ENCODE results near the gene JAGN1. TPM values are rescaled to one million over a fixed set of nuclear protein-coding genes. Genes with fewer than 3 reads are reported as not detected.
"Not testable (repeated sequence)": the region's sequence is repeated elsewhere in the genome, so short reads cannot be mapped to it uniquely, and the experiment has no call there.

JAGN1 gene
- total RNA-seq, 1 experiment from 2014 or later = 19.9 TPM

GRCh38 chr3:9891072-9891622 is 737 bp downstream of the JAGN1 start:
- in situ Hi-C loops (cut with HindIII; ENCODE audit: low pct_unique_long_range_greater_than_20kb, low sequenced_read_pairs) = no loop called here
- no peak for TF ChIP-seq CTCF (IDR thresholded peaks at IDR 0.05)
- TF ChIP-seq SIN3A (IDR thresholded peaks at IDR 0.05; ENCODE audit: borderline replicate concordance, insufficient read depth, low read depth, low read length) = no peak
- TF ChIP-seq REST (IDR thresholded peaks at IDR 0.05; ENCODE audit: insufficient read depth in 1 of 2, low read depth in 2 of 2, low read length in 1 of 2) = no peak
- no peak for TF ChIP-seq POLR2AphosphoS5 (IDR thresholded peaks at IDR 0.05; ENCODE audit: low read depth, low read length)
- no peak for TF ChIP-seq TCF7L2 (IDR thresholded peaks at IDR 0.05; ENCODE audit: low read depth, low read length)
- intact Hi-C loops (cut with micrococcal nuclease; ENCODE audit: unreplicated experiment) = no loop called here

GRCh38 chr3:9893739-9894138 is 3.3 kb downstream of the JAGN1 start:
- BruUV-seq (replicated peaks) = no TSS peak
- H3K36me3 ChIP-seq (ENCODE audit: control insufficient read depth, insufficient read depth, low read length) = peaks cover 8% of the 10 kb centered on the region; the same call in 1 of the 2 replicates
- TF ChIP-seq POLR2AphosphoS5 (IDR thresholded peaks at IDR 0.05; ENCODE audit: low read depth, low read length) (no peak), REST (IDR thresholded peaks at IDR 0.05; ENCODE audit: insufficient read depth in 1 of 2, low read depth in 2 of 2, low read length in 1 of 2) (no peak), TCF7L2 (IDR thresholded peaks at IDR 0.05; ENCODE audit: low read depth, low read length) (no peak)
- H3K4me3 ChIP-seq (ENCODE audit: low read depth in 2 of 2, low read length in 2 of 2) = no peak overlapping the region
- ATAC-seq (no peak), DNase-seq (ENCODE audit: low read depth, low spot score) (no peak)
- H3K9me3 ChIP-seq (ENCODE audit: control insufficient read depth, insufficient read depth, low read depth, low read length) = no peaks in the 10 kb centered on the region
- no peaks in the 10 kb centered on the region for H3K27me3 ChIP-seq (ENCODE audit: control insufficient read depth, insufficient read depth, low read length)
- peaks cover 5% of the 10 kb centered on the region for H3K4me1 ChIP-seq (ENCODE audit: control insufficient read depth, insufficient read depth, low read length)
- intact Hi-C loops (cut with micrococcal nuclease; ENCODE audit: unreplicated experiment) (no loop called here), in situ Hi-C loops (cut with HindIII; ENCODE audit: low pct_unique_long_range_greater_than_20kb, low sequenced_read_pairs) (no loop called here)
- no peak overlapping the region for H3K27ac ChIP-seq (ENCODE audit: low read length)
- CTCF ChIA-PET = no interaction called here
- POLR2A ChIA-PET = no interaction called here

More at GRCh38 chr3:9891072-9891622, 737 bp downstream of the JAGN1 start:
- no peaks in the 10 kb centered on the region for H3K9me3 ChIP-seq (ENCODE audit: control insufficient read depth, insufficient read depth, low read depth, low read length)
- DNase-seq (ENCODE audit: low read depth, low spot score) = no peak
- H3K4me1 ChIP-seq (ENCODE audit: control insufficient read depth, insufficient read depth, low read length) = peaks cover 3% of the 10 kb centered on the region; the same call in 1 of the 2 replicates
- H3K27me3 ChIP-seq (ENCODE audit: control insufficient read depth, insufficient read depth, low read length) = no peaks in the 10 kb centered on the region
- ChIA-PET CTCF (no interaction called here), POLR2A (interaction anchor here (0.7 kb wide), 1 partner anchor 25 kb away, joined by 3 read pairs; no protein-coding TSS in a partner anchor)
- ATAC-seq = no peak
- H3K4me3 ChIP-seq (ENCODE audit: low read depth in 2 of 2, low read length in 2 of 2) = peak overlapping the region; percentile 84 to 90
- H3K27ac ChIP-seq (ENCODE audit: low read length) = peak overlapping the region; percentile 94
- peaks cover 8% of the 10 kb centered on the region; the same call in 1 of the 2 replicates for H3K36me3 ChIP-seq (ENCODE audit: control insufficient read depth, insufficient read depth, low read length)
- TSS peak; percentile 81 for BruUV-seq (replicated peaks)

GRCh38 chr3:9895715-9896114 is 5.3 kb downstream of the JAGN1 start:
- DNase-seq (ENCODE audit: low read depth, low spot score); H3K9me3 ChIP-seq (ENCODE audit: control insufficient read depth, insufficient read depth, low read depth, low read length); in situ Hi-C loops (cut with HindIII; ENCODE audit: low pct_unique_long_range_greater_than_20kb, low sequenced_read_pairs); POLR2A ChIA-PET; BruUV-seq (replicated peaks); CTCF ChIA-PET; H3K4me3 ChIP-seq (ENCODE audit: low read depth in 2 of 2, low read length in 2 of 2); H3K36me3 ChIP-seq (ENCODE audit: control insufficient read depth, insufficient read depth, low read length); H3K4me1 ChIP-seq (ENCODE audit: control insufficient read depth, insufficient read depth, low read length); ATAC-seq; H3K27ac ChIP-seq (ENCODE audit: low read length); H3K27me3 ChIP-seq (ENCODE audit: control insufficient read depth, insufficient read depth, low read length); intact Hi-C loops (cut with micrococcal nuclease; ENCODE audit: unreplicated experiment): not testable (repeated sequence)

GRCh38 chr3:9896755-9897407 is 6.5 kb downstream of the JAGN1 start:
- DNase-seq (ENCODE audit: low read depth, low spot score); intact Hi-C loops (cut with micrococcal nuclease; ENCODE audit: unreplicated experiment); in situ Hi-C loops (cut with HindIII; ENCODE audit: low pct_unique_long_range_greater_than_20kb, low sequenced_read_pairs): not testable (repeated sequence)

More at GRCh38 chr3:9896755-9897407, 6.5 kb downstream of the JAGN1 start:
- H3K4me1 ChIP-seq (ENCODE audit: control insufficient read depth, insufficient read depth, low read length); CTCF ChIA-PET; H3K4me3 ChIP-seq (ENCODE audit: low read depth in 2 of 2, low read length in 2 of 2); H3K36me3 ChIP-seq (ENCODE audit: control insufficient read depth, insufficient read depth, low read length); H3K27ac ChIP-seq (ENCODE audit: low read length); BruUV-seq (replicated peaks); H3K9me3 ChIP-seq (ENCODE audit: control insufficient read depth, insufficient read depth, low read depth, low read length); H3K27me3 ChIP-seq (ENCODE audit: control insufficient read depth, insufficient read depth, low read length); ATAC-seq; POLR2A ChIA-PET: not testable (repeated sequence)
